Panc1 (cell line): ENCODE results near the gene CAMK2B. TPM values are rescaled to one million over a fixed set of nuclear protein-coding genes. Genes with fewer than 3 reads are reported as not detected.

ENCODE experiments used
- ATAC-seq: fragments of 200-7000 bp; cut with Tn5 transposase; 2 replicates; pipeline ENCODE4 v1.9.1; 2020; ENCODE audit warnings: mild to moderate bottlenecking, moderate library complexity
- Bru-seq: library from RNA; stranded (reverse); fragments of 400-500 nt; gene quantifications from one replicate; lab custom pipeline; 2021; lab: Mats Ljungman, UMichigan
- BruChase-seq, 2 experiments: library from RNA; stranded (reverse); fragments of 400-500 nt; gene quantifications; one replicate each; lab custom pipeline; 2021; lab: Mats Ljungman, UMichigan
- BruUV-seq: library from RNA; stranded (reverse); fragments of 400-500 nt; replicated peaks from 2 replicates; lab custom pipeline; 2021; lab: Mats Ljungman, UMichigan
- CTCF ChIA-PET: fragments of 300-600 bp; sonication (Branson Sonifier 250); formaldehyde crosslinking; loops from one replicate; lab custom pipeline; 2022; ENCODE audit warnings: antibody characterized with exemption; lab: Charles Lee
- POLR2A ChIA-PET: fragments of 300-600 bp; sonication (Branson Sonifier 250); formaldehyde crosslinking; loops from one replicate; lab custom pipeline; 2022; ENCODE audit warnings: antibody characterized with exemption; lab: Charles Lee
- DNase-seq: peaks from one replicate; pipeline ENCODE4 v3.0.0-alpha.2; 2010; ENCODE audit warnings: low read depth, low spot score
- H3K27ac ChIP-seq: 2 replicates; pipeline ENCODE4 v1.5.1; 2011; ENCODE audit warnings: mild to moderate bottlenecking, low read length, inconsistent platforms
- H3K27me3 ChIP-seq: fragments of 200-500 bp; sonication (Bioruptor generic); 2 replicates; pipeline ENCODE4 v1.6.0; 2014; ENCODE audit warnings: low read length, inconsistent platforms; ENCODE audit not compliant: control insufficient read depth, insufficient read depth
- H3K36me3 ChIP-seq: fragments of 200-500 bp; sonication (Bioruptor generic); 2 replicates; pipeline ENCODE4 v1.5.1; 2014; ENCODE audit warnings: inconsistent platforms, mild to moderate bottlenecking, low read length, moderate library complexity; ENCODE audit not compliant: control insufficient read depth, insufficient read depth
- H3K4me1 ChIP-seq: 2 replicates; pipeline ENCODE4 v1.5.1; 2011; ENCODE audit warnings: inconsistent platforms, mild to moderate bottlenecking, low read length, moderate library complexity; ENCODE audit not compliant: control insufficient read depth, insufficient read depth
- H3K4me3 ChIP-seq, 2 experiments: 2 replicates each; pipeline ENCODE4 v1.5.1; 2011 to 2012; ENCODE audit warnings: low read depth in 2 of 2, low read length in 2 of 2, mild to moderate bottlenecking in 2 of 2, inconsistent platforms in 1 of 2, moderate library complexity in 1 of 2
- H3K9me3 ChIP-seq: fragments of 200-500 bp; sonication (Bioruptor generic); 2 replicates; pipeline ENCODE4 v1.5.1; 2014; ENCODE audit warnings: low read depth, mild to moderate bottlenecking, inconsistent platforms, low read length, moderate library complexity; ENCODE audit not compliant: control insufficient read depth, insufficient read depth
- POLR2AphosphoS5 ChIP-seq: IDR thresholded peaks from 2 replicates; pipeline ENCODE4 v1.6.1; 2012; ENCODE audit warnings: mild to moderate bottlenecking, low read depth, low read length, moderate library complexity
- REST ChIP-seq, 2 experiments: IDR thresholded peaks; 2 replicates each; pipeline ENCODE4 v1.6.1; 2011 to 2012; ENCODE audit warnings: low read depth in 2 of 2, control low read depth in 1 of 2, low read length in 1 of 2, mild to moderate bottlenecking in 1 of 2, moderate library complexity in 1 of 2; ENCODE audit not compliant: insufficient read depth in 1 of 2
- SIN3A ChIP-seq: IDR thresholded peaks from 2 replicates; pipeline ENCODE4 v1.6.1; 2012; ENCODE audit warnings: low read depth, mild to moderate bottlenecking, low read length, moderate library complexity, borderline replicate concordance; ENCODE audit not compliant: insufficient read depth
- TCF7L2 ChIP-seq: IDR thresholded peaks from 2 replicates; pipeline ENCODE4 v1.6.1; 2011; ENCODE audit warnings: mild to moderate bottlenecking, low read depth, low read length, inconsistent platforms
- in situ Hi-C: cut with HindIII; loops from 2 replicates; pipeline ENCODE4 v1.10.0; 2016; ENCODE audit warnings: low sequenced_read_pairs, low pct_unique_long_range_greater_than_20kb
- intact Hi-C: fragments of 100-400 bp; cut with micrococcal nuclease; formaldehyde crosslinking; loops from one replicate; pipeline ENCODE4 v1.10.0; 2022; ENCODE audit not compliant: unreplicated experiment
- long read RNA-seq: library from polyadenylated mRNA; unstranded; transcript quantifications from one replicate; pipeline ENCODE4 v2.0.0, GENCODE V29; 2021; ENCODE audit not compliant: unreplicated experiment
- polyA plus RNA-seq: library from polyadenylated mRNA; unstranded; fragments of >200 nt; gene quantifications from one replicate; pipeline ENCODE4 v1.2.1, GENCODE V29; 2012; ENCODE audit warnings: missing spikeins; ENCODE audit not compliant: insufficient read length
- total RNA-seq: library from RNA; stranded (reverse); gene quantifications from one replicate; pipeline ENCODE4 v1.2.1, GENCODE V29; 2021; ENCODE audit not compliant: unreplicated experiment
- TF ChIP-seq, protein P1 (sequence below): fragments of 450-650 bp; IDR thresholded peaks from 2 replicates; pipeline ENCODE4 v1.5.1; 2017; ENCODE audit warnings: mild to moderate bottlenecking

CAMK2B gene
- 0.26 TPM for total RNA-seq
- 0.51 TPM for polyA plus RNA-seq
- percentile 11 among the genes with signal in this experiment for Bru-seq, nascent RNA
- BruChase-seq, experiment 1, labeled RNA remaining after a 2-hour chase: percentile 9 among the genes with signal in this experiment
- percentile 9 among the genes with signal in this experiment for BruChase-seq, experiment 2, labeled RNA remaining after a 6-hour chase
- long read RNA-seq: 0 reads

- ATAC-seq (peak; percentile 56), DNase-seq (no peak)
- H3K27me3 ChIP-seq: peaks cover 9% of the 10 kb centered on the region
- ChIA-PET POLR2A (no interaction called here), CTCF (no interaction called here)
- no peak within 1 kb of the TSS for H3K27ac ChIP-seq
- no peaks in the 10 kb centered on the region for H3K4me1 ChIP-seq
- intact Hi-C loops (no loop called here), in situ Hi-C loops (loop anchor here (25.0 kb wide), 1 partner anchor 113 kb away; the partner anchor contains the start of gene YKT6)
- no peaks in the 10 kb centered on the region for H3K36me3 ChIP-seq
- H3K9me3 ChIP-seq: no peaks in the 10 kb centered on the region
- BruUV-seq: no TSS peak
- no peak for TF ChIP-seq REST (IDR thresholded peaks at IDR 0.05; ENCODE audit: insufficient read depth in 1 of 2, low read depth in 2 of 2, low read length in 1 of 2)
- TF ChIP-seq SIN3A: no peak
- no peak for TF ChIP-seq TCF7L2
- TF ChIP-seq POLR2AphosphoS5: no peak
- TF ChIP-seq, protein P1, sequence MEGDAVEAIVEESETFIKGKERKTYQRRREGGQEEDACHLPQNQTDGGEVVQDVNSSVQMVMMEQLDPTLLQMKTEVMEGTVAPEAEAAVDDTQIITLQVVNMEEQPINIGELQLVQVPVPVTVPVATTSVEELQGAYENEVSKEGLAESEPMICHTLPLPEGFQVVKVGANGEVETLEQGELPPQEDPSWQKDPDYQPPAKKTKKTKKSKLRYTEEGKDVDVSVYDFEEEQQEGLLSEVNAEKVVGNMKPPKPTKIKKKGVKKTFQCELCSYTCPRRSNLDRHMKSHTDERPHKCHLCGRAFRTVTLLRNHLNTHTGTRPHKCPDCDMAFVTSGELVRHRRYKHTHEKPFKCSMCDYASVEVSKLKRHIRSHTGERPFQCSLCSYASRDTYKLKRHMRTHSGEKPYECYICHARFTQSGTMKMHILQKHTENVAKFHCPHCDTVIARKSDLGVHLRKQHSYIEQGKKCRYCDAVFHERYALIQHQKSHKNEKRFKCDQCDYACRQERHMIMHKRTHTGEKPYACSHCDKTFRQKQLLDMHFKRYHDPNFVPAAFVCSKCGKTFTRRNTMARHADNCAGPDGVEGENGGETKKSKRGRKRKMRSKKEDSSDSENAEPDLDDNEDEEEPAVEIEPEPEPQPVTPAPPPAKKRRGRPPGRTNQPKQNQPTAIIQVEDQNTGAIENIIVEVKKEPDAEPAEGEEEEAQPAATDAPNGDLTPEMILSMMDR: no peak
- peak within 1 kb of the TSS; percentile 17 to 20; a peak in 1 of 4 replicates for H3K4me3 ChIP-seq
Observed at GRCh38 chr7:44325201-44325671, at the start of gene CAMK2B. CAMK2B (minus strand) TSS chr7:44325594; CDS start chr7:44325421, 173 bp downstream.

- ChIA-PET CTCF (no interaction called here), POLR2A (no interaction called here)
- intact Hi-C loops (no loop called here), in situ Hi-C loops (no loop called here)
- no peak for TF ChIP-seq REST (IDR thresholded peaks at IDR 0.05; ENCODE audit: insufficient read depth in 1 of 2, low read depth in 2 of 2, low read length in 1 of 2)
- TF ChIP-seq, protein P1: no peak
- no peak for TF ChIP-seq SIN3A
- TF ChIP-seq POLR2AphosphoS5: no peak
- no peak for TF ChIP-seq TCF7L2
- BruUV-seq: no TSS peak
- ATAC-seq: no peak
- Histone ChIP-seq H3K9me3 (no peaks in the 10 kb centered on the region), H3K4me1 (no peaks in the 10 kb centered on the region), H3K27ac (no peak overlapping the region), H3K36me3 (no peaks in the 10 kb centered on the region), H3K27me3 (peaks cover 4% of the 10 kb centered on the region; the same call in 1 of the 2 replicates), H3K4me3 (no peak overlapping the region)
- no peak for DNase-seq
Observed at GRCh38 chr7:44374007-44374763, 48.8 kb upstream of the CAMK2B start.
